SJSA1 (cell line): ENCODE data around the gene RHBDF2. TPM values are rescaled to one million over a fixed set of nuclear protein-coding genes. Genes with fewer than 3 reads are reported as not detected.

Experiments
- DNase-seq, 2 experiments: peaks; one replicate each; pipeline ENCODE4 v3.0.0-alpha.2; 2015 to 2020; ENCODE audit warnings: low spot score in 2 of 2, low read depth in 1 of 2
- H3K27ac ChIP-seq: fragments of 250-450 bp; sonication (Bioruptor Pico); 2 replicates; pipeline ENCODE4 v1.5.1; 2020; ENCODE audit warnings: mild to moderate bottlenecking, moderate library complexity
- H3K27me3 ChIP-seq: fragments of 250-450 bp; sonication (Bioruptor Pico); replicated peaks from 2 replicates; pipeline ENCODE4 v1.5.1; 2020; ENCODE audit warnings: mild to moderate bottlenecking, moderate library complexity
- H3K36me3 ChIP-seq: fragments of 250-450 bp; sonication (Bioruptor Pico); 2 replicates; pipeline ENCODE4 v1.5.1; 2020; ENCODE audit warnings: mild to moderate bottlenecking
- H3K4me1 ChIP-seq: fragments of 250-450 bp; sonication (Bioruptor Pico); replicated peaks from 2 replicates; pipeline ENCODE4 v1.6.1; 2021; ENCODE audit warnings: mild to moderate bottlenecking
- H3K4me3 ChIP-seq: fragments of 250-450 bp; sonication (Bioruptor Pico); 2 replicates; pipeline ENCODE4 v1.5.1; 2020; ENCODE audit warnings: mild to moderate bottlenecking
- H3K9me3 ChIP-seq: fragments of 250-450 bp; sonication (Bioruptor Pico); replicated peaks from 2 replicates; pipeline ENCODE4 v1.5.1; 2020; ENCODE audit warnings: mild to moderate bottlenecking
- total RNA-seq: library from RNA; depleted of rRNA; stranded (reverse); fragments of >200 nt; shearing (Covaris generic); gene quantifications from 2 replicates; pipeline ENCODE4 v1.2.3, GENCODE V29; 2014

Gene RHBDF2
- total RNA-seq, 1 experiment from 2014 or later: 5.8 TPM

- no peak overlapping the region for H3K27ac ChIP-seq
- H3K4me1 ChIP-seq: peaks cover 8% of the 10 kb centered on the region
- no peak for DNase-seq
- H3K4me3 ChIP-seq: no peak overlapping the region
- H3K9me3 ChIP-seq: no peaks in the 10 kb centered on the region
- no peaks in the 10 kb centered on the region for H3K27me3 ChIP-seq
- no peaks in the 10 kb centered on the region for H3K36me3 ChIP-seq
Observed at GRCh38 chr17:76480632-76481031, 20.6 kb downstream of the RHBDF2 start.

GRCh38 chr17:76479515-76480060, 21.6 kb downstream of the RHBDF2 start:
- peaks cover 3% of the 10 kb centered on the region for H3K4me1 ChIP-seq
- no peaks in the 10 kb centered on the region for H3K9me3 ChIP-seq
- H3K4me3 ChIP-seq: no peak overlapping the region
- no peak for DNase-seq
- no peaks in the 10 kb centered on the region for H3K27me3 ChIP-seq
- H3K27ac ChIP-seq: no peak overlapping the region
- H3K36me3 ChIP-seq: no peaks in the 10 kb centered on the region

GRCh38 chr17:76478730-76479514, 22.3 kb downstream of the RHBDF2 start:
- H3K27ac ChIP-seq: no peak overlapping the region
- H3K9me3 ChIP-seq: no peaks in the 10 kb centered on the region
- no peaks in the 10 kb centered on the region for H3K36me3 ChIP-seq
- no peaks in the 10 kb centered on the region for H3K27me3 ChIP-seq
- no peak overlapping the region for H3K4me3 ChIP-seq
- no peaks in the 10 kb centered on the region for H3K4me1 ChIP-seq
- no peak for DNase-seq

- no peak overlapping the region for H3K27ac ChIP-seq
Observed at GRCh38 chr17:76478097-76478496, 23.1 kb downstream of the RHBDF2 start.

GRCh38 chr17:76477576-76477975, 23.6 kb downstream of the RHBDF2 start:
- no peaks in the 10 kb centered on the region for H3K27me3 ChIP-seq
- no peak for DNase-seq
- H3K27ac ChIP-seq: no peak overlapping the region
- H3K36me3 ChIP-seq: 0 out of 2 replicates have a peak, but pooled peaks cover 6% of the 10 kb centered on the region
- H3K4me1 ChIP-seq: no peaks in the 10 kb centered on the region
- no peak overlapping the region for H3K4me3 ChIP-seq
- no peaks in the 10 kb centered on the region for H3K9me3 ChIP-seq

More at GRCh38 chr17:76478097-76478496, 23.1 kb downstream of the RHBDF2 start:
- Histone ChIP-seq H3K4me3 (no peak overlapping the region), H3K9me3 (no peaks in the 10 kb centered on the region), H3K4me1 (no peaks in the 10 kb centered on the region), H3K36me3 (0 out of 2 replicates have a peak, but pooled peaks cover 6% of the 10 kb centered on the region), H3K27me3 (no peaks in the 10 kb centered on the region)
- no peak for DNase-seq

- H3K27ac ChIP-seq: no peak overlapping the region
- no peak for DNase-seq
- no peaks in the 10 kb centered on the region for H3K27me3 ChIP-seq
- H3K4me1 ChIP-seq: no peaks in the 10 kb centered on the region
- no peaks in the 10 kb centered on the region for H3K9me3 ChIP-seq
- peaks cover 6% of the 10 kb centered on the region; the same call in 1 of the 2 replicates for H3K36me3 ChIP-seq
- no peak overlapping the region for H3K4me3 ChIP-seq
Observed at GRCh38 chr17:76476736-76477135, 24.5 kb downstream of the RHBDF2 start.

- H3K27me3 ChIP-seq: no peaks in the 10 kb centered on the region
- no peaks in the 10 kb centered on the region for H3K4me1 ChIP-seq
- no peaks in the 10 kb centered on the region for H3K9me3 ChIP-seq
- no peak overlapping the region for H3K4me3 ChIP-seq
- no peak overlapping the region for H3K27ac ChIP-seq
- H3K36me3 ChIP-seq: peaks cover 6% of the 10 kb centered on the region; the same call in 1 of the 2 replicates
- no peak for DNase-seq
Observed at GRCh38 chr17:76475302-76475701, 25.9 kb downstream of the RHBDF2 start.

GRCh38 chr17:76474894-76475293, 26.3 kb downstream of the RHBDF2 start:
- no peak for DNase-seq
- Histone ChIP-seq H3K4me3 (no peak overlapping the region), H3K36me3 (peaks cover 6% of the 10 kb centered on the region; the same call in 1 of the 2 replicates), H3K27ac (no peak overlapping the region), H3K4me1 (no peaks in the 10 kb centered on the region), H3K27me3 (no peaks in the 10 kb centered on the region), H3K9me3 (no peaks in the 10 kb centered on the region)

GRCh38 chr17:76474238-76474637, 27.0 kb downstream of the RHBDF2 start:
- no peak for DNase-seq
- no peak overlapping the region for H3K4me3 ChIP-seq
- H3K27me3 ChIP-seq: no peaks in the 10 kb centered on the region
- no peaks in the 10 kb centered on the region for H3K4me1 ChIP-seq
- H3K27ac ChIP-seq: no peak overlapping the region
- peaks cover 6% of the 10 kb centered on the region; the same call in 1 of the 2 replicates for H3K36me3 ChIP-seq
- H3K9me3 ChIP-seq: no peaks in the 10 kb centered on the region

GRCh38 chr17:76473541-76473985, 27.7 kb downstream of the RHBDF2 start:
- Histone ChIP-seq H3K36me3 (peaks cover 6% of the 10 kb centered on the region; the same call in 1 of the 2 replicates), H3K9me3 (no peaks in the 10 kb centered on the region), H3K4me1 (no peaks in the 10 kb centered on the region), H3K27ac (no peak overlapping the region), H3K4me3 (no peak overlapping the region), H3K27me3 (no peaks in the 10 kb centered on the region)
- no peak for DNase-seq

- Histone ChIP-seq H3K36me3 (peaks cover 6% of the 10 kb centered on the region; the same call in 1 of the 2 replicates), H3K27me3 (no peaks in the 10 kb centered on the region), H3K9me3 (no peaks in the 10 kb centered on the region), H3K27ac (no peak overlapping the region), H3K4me3 (no peak overlapping the region), H3K4me1 (no peaks in the 10 kb centered on the region)
- DNase-seq: no peak
Observed at GRCh38 chr17:76472726-76473125, 28.5 kb downstream of the RHBDF2 start.

- H3K27ac ChIP-seq: no peak overlapping the region
- H3K4me1 ChIP-seq: no peaks in the 10 kb centered on the region
- DNase-seq: no peak
- H3K27me3 ChIP-seq: no peaks in the 10 kb centered on the region
- H3K36me3 ChIP-seq: peaks cover 6% of the 10 kb centered on the region; the same call in 1 of the 2 replicates
- no peaks in the 10 kb centered on the region for H3K9me3 ChIP-seq
- no peak overlapping the region for H3K4me3 ChIP-seq
Observed at GRCh38 chr17:76472258-76472645, 29.0 kb downstream of the RHBDF2 start.

- no peaks in the 10 kb centered on the region for H3K9me3 ChIP-seq
- no peak overlapping the region for H3K27ac ChIP-seq
- peaks cover 6% of the 10 kb centered on the region; the same call in 1 of the 2 replicates for H3K36me3 ChIP-seq
- no peak for DNase-seq
- H3K27me3 ChIP-seq: no peaks in the 10 kb centered on the region
- H3K4me1 ChIP-seq: no peaks in the 10 kb centered on the region
- no peak overlapping the region for H3K4me3 ChIP-seq
Observed at GRCh38 chr17:76471498-76472257, 29.5 kb downstream of the RHBDF2 start.
